ENCODE measurements around the gene ABI1. TPM values are rescaled to one million over a fixed set of nuclear protein-coding genes. Genes with fewer than 3 reads are reported as not detected.
"Not testable (repeated sequence)": the region's sequence is repeated elsewhere in the genome, so short reads cannot be mapped to it uniquely, and the experiment has no call there.

Gene ABI1
- total RNA-seq: 10 to 100 TPM; 13.0 to 30.0 (median 19.2) TPM
- polyA plus RNA-seq: 10 to 100 TPM; 13.1 to 18.1 TPM

DNA sequence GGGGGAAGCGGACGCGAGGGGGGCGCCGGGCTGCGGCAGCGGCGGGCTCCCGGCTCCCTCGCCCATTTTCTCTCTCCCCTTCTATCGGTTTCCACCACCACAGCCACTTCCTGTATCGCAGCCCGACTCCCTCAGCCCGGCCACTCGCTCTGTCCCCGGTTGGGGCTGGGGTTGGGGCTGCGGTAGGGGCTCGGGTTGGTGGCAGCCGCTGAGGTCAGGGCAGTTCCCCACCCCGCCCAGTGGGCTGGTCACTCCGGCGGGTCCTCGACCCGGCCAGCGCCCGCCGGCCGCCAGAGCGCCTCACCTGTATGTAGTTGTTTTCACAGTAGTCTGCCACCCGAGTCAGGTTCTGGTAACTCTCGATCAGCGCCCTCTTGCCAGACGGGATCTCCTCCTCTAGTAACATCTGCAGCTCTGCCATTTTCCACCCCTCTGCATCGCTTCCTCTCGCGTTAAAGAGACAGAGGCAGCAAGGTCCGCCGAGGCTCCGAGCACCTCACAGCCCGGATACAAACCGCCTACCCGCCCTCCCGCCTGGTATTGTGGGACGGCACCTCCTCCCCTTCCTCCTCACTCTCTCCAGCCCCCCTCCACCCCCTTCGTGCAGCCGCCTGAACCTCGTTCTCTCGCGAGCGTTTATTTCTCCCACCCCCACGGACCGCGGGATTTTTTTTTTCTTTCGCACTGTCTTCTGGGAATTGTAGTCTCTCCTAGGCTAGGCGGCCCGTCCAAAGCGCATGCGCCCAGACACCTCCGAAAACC, at the start of gene ABI1:
ABI1 (minus strand) TSS at position 516 of the 762 bp plus-strand sequence; CDS start at position 421, 95 bp downstream.
- Histone ChIP-seq H3K27me3 (no peaks in the 10 kb centered on the region), H3K9me3 (no peaks in the 10 kb centered on the region), H3K36me3 (no peaks in the 10 kb centered on the region), H3K4me1 (peaks cover 0 to 23% (median 12%) of the 10 kb centered on the region in 3 donors), H3K27ac (peak within 1 kb of the TSS; percentile 91 to 99 (median 96)), H3K4me3 (peak within 1 kb of the TSS; percentile 67 to 98 (median 96))
- FAIRE-seq (peak; percentile 93), ATAC-seq (peak; percentile 92 to 96 (median 94)), DNase-seq (peak in 5 of 6 donors; percentile 98 to 99 (median 98))
- WGBS, 2 donors: 0% methylated on average over 55 to 59 of the region's 59 CpGs
- TF ChIP-seq, protein P1, sequence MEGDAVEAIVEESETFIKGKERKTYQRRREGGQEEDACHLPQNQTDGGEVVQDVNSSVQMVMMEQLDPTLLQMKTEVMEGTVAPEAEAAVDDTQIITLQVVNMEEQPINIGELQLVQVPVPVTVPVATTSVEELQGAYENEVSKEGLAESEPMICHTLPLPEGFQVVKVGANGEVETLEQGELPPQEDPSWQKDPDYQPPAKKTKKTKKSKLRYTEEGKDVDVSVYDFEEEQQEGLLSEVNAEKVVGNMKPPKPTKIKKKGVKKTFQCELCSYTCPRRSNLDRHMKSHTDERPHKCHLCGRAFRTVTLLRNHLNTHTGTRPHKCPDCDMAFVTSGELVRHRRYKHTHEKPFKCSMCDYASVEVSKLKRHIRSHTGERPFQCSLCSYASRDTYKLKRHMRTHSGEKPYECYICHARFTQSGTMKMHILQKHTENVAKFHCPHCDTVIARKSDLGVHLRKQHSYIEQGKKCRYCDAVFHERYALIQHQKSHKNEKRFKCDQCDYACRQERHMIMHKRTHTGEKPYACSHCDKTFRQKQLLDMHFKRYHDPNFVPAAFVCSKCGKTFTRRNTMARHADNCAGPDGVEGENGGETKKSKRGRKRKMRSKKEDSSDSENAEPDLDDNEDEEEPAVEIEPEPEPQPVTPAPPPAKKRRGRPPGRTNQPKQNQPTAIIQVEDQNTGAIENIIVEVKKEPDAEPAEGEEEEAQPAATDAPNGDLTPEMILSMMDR (IDR thresholded peaks at IDR 0.05): no peak
- intact Hi-C loops (cut with DNase I): no loop called here

DNA sequence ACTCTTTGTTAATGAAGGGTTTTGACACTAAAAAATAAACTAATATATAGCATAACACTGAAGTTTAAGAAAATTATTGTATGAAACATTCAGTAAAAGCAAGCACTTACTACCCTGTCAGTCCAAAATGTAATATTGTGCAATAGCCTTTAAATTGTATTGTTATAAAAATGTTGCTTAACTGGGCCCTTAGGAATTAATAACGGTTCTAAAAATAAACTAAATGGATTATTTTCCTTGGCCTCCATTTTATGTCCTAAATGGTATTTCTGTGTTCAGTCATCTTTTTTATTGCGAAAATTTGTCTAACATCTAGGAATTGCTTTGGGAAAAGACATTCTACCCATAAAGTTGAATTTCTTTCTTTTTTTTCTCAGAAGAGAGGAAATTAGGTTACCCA, 49.0 kb upstream of the ABI1 start:
- H3K27me3 ChIP-seq: no peaks in the 10 kb centered on the region
- no peak for DNase-seq
- no peak overlapping the region for H3K4me3 ChIP-seq
- no peak for ATAC-seq
- no peak overlapping the region for H3K27ac ChIP-seq
- intact Hi-C loops (cut with DNase I): no loop called here
- FAIRE-seq: no peak
- H3K36me3 ChIP-seq: no peaks in the 10 kb centered on the region
- TF ChIP-seq, protein P1 (IDR thresholded peaks at IDR 0.05): no peak
- no peaks in the 10 kb centered on the region for H3K9me3 ChIP-seq
- H3K4me1 ChIP-seq: no peaks in the 10 kb centered on the region
- 82 to 85% methylated on average over 2 of the region's 2 CpGs for WGBS, 2 donors

DNA sequence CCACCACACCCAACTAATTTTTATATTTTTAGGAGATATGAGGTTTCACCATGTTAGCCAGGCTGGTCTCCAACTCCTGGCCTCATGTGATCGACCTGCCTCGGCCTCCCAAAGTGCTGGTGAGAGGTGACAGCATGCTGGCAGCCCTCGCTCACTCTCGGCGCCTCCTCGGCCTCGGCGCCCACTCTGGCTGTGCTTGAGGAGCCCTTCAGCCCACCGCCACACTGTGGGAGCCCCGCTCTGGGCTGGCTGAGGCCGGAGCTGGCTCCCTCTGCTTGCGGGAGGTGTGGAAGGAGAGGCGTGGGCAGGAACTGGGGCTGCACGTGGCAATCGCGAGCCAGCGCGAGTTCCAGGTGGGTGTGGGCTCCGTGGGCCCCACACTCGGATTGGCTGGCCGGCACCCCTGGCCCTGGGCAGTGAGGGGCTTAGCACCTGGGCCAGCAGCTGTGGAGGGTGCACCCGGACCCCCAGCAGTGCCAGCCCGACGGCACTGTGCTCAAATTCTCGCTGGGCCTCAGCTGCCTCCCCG, 44.6 kb upstream of the ABI1 start:
- H3K4me3 ChIP-seq; H3K27ac ChIP-seq; H3K4me1 ChIP-seq; FAIRE-seq; H3K9me3 ChIP-seq; H3K36me3 ChIP-seq; intact Hi-C loops (cut with DNase I); ATAC-seq; H3K27me3 ChIP-seq: not testable (repeated sequence)
- DNase-seq: peak in 1 of 6 donors; percentile 50
- WGBS, 2 donors: 84 to 95% methylated on average over 24 to 26 of the region's 26 CpGs

DNA sequence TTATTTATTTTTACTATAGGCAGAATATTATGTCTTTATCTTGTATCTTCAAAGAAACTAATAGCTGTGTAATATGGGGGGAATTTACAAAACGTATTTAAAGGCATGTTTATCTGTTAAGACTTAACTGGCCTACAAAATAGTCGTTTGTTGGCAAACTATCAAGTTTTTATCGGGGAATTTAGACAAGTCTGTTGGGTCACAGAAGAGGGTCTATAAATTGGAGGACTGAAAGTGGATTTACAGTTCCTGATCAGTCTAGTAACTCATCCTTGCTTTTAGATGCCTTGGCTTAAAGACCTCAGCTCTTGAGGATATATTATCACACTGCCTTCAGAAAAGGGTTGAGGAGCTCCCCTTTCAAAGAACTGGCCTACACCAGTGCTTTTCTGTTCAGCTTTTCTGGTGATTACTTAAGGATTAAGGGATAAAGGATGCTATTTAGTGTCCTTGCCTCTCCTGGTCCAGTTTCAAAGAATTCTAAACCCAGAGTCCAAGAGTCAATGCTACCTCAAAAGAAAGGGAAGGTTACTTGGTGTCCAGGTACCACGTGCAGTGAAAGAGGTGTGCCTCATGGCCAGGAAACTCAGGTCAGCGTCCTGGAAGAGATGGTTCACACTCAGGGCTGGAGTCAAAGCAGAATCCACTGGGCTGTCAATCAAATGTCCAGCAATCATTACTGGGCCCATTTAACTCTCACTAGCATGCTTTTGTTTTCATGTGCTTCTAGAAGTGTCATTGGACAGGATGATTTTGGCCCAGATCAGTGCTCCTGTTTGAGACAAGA, 42.9 kb upstream of the ABI1 start:
- Histone ChIP-seq H3K4me1 (no peaks in the 10 kb centered on the region), H3K4me3 (no peak overlapping the region), H3K9me3 (no peaks in the 10 kb centered on the region), H3K36me3 (no peaks in the 10 kb centered on the region), H3K27ac (no peak overlapping the region), H3K27me3 (no peaks in the 10 kb centered on the region)
- TF ChIP-seq, protein P1 (IDR thresholded peaks at IDR 0.05): no peak
- WGBS, 2 donors: 33 to 37% methylated on average over 5 of the region's 5 CpGs
- no peak for DNase-seq
- no peak for ATAC-seq
- FAIRE-seq: no peak
- intact Hi-C loops (cut with DNase I): no loop called here

DNA sequence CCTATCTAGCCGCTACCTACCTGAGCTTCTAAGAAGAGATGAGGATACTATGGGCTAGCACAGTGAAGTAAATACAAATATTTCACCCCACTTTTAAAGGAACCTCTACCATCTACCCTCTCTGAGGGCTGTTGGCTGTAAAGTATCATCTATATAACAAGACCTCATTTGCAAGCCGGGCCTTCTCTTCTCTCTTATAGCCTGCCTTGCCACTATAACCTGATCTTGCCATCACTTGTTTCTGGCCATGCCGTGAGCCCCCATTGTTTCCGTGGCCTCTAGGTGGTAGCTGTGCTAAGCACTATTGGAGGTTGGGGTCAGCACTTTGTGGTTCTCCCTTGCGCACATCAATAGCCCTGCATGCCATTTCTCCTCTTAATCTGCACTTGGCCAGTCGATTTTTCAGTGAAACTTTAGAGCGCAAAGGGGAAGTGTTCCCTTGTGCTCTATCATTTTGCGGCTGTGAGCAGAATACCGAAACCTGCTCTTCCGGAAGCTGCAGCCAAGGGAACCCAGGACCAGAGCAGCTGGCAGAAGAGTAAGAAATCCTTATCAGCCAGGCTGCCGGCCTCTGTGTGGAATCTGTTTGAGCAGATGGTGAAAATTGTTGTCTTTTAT, 31.7 kb upstream of the ABI1 start:
- ATAC-seq; H3K9me3 ChIP-seq; H3K27ac ChIP-seq; intact Hi-C loops (cut with DNase I); H3K4me3 ChIP-seq; H3K4me1 ChIP-seq; FAIRE-seq; DNase-seq; H3K36me3 ChIP-seq; H3K27me3 ChIP-seq: not testable (repeated sequence)
- 43 to 56% methylated on average over 9 of the region's 11 CpGs for WGBS, 2 donors

All from pancreas (tissue), 10 donors.